Karpas-422 (cell line): ENCODE data around the gene TAS2R19. TPM values are rescaled to one million over a fixed set of nuclear protein-coding genes. Genes with fewer than 3 reads are reported as not detected.
"Not testable (repeated sequence)": the region's sequence is repeated elsewhere in the genome, so short reads cannot be mapped to it uniquely, and the experiment has no call there.

Source experiments
- DNase-seq: peaks from one replicate; pipeline ENCODE4 v3.0.0-alpha.2; 2015
- H2AFZ ChIP-seq: fragments of 200-600 bp; sonication (generic); 2 replicates; pipeline ENCODE4 v1.6.1; 2014; ENCODE audit warnings: antibody characterized with exemption, low read length, mixed read lengths
- H3K27ac ChIP-seq: fragments of 200-600 bp; sonication (generic); 2 replicates; pipeline ENCODE4 v1.5.1; 2014; ENCODE audit warnings: mild to moderate bottlenecking, low read length, moderate library complexity
- H3K27me3 ChIP-seq: fragments of 200-600 bp; sonication (generic); 2 replicates; pipeline ENCODE4 v1.6.1; 2014; ENCODE audit warnings: low read length, mixed read lengths
- H3K36me3 ChIP-seq: fragments of 200-600 bp; sonication (generic); 2 replicates; pipeline ENCODE4 v1.6.1; 2014; ENCODE audit warnings: low read length, mixed read lengths; ENCODE audit not compliant: insufficient read depth
- H3K4me1 ChIP-seq: fragments of 200-600 bp; sonication (generic); 2 replicates; pipeline ENCODE4 v1.6.1; 2014; ENCODE audit warnings: mild to moderate bottlenecking, low read length, mixed read lengths
- H3K4me2 ChIP-seq: fragments of 200-600 bp; sonication (generic); 2 replicates; pipeline ENCODE4 v1.6.1; 2014; ENCODE audit warnings: low read length, low read depth, mild to moderate bottlenecking; ENCODE audit not compliant: poor library complexity, severe bottlenecking
- H3K4me3 ChIP-seq: fragments of 200-600 bp; sonication (generic); 2 replicates; pipeline ENCODE4 v1.5.1; 2014; ENCODE audit warnings: mild to moderate bottlenecking, antibody characterized with exemption, low read length, mixed read lengths
- H3K79me2 ChIP-seq: fragments of 200-600 bp; sonication (generic); 2 replicates; pipeline ENCODE4 v1.6.1; 2014; ENCODE audit warnings: mild to moderate bottlenecking, low read length, mixed read lengths
- H3K9ac ChIP-seq: fragments of 200-600 bp; sonication (generic); 2 replicates; pipeline ENCODE4 v1.6.0; 2014; ENCODE audit warnings: low read length
- H3K9me2 ChIP-seq: fragments of 200-600 bp; sonication (generic), shearing (Covaris generic); replicated peaks from 2 replicates; pipeline ENCODE4 v1.6.0; 2014; ENCODE audit warnings: mild to moderate bottlenecking, low read length, moderate library complexity; ENCODE audit not compliant: insufficient read depth
- H3K9me3 ChIP-seq: fragments of 300-700, 200-600 bp; sonication (generic); 2 replicates; pipeline ENCODE4 v1.6.1; 2014; ENCODE audit warnings: low read length, mixed read lengths
- H4K20me1 ChIP-seq: fragments of 200-600 bp; sonication (generic); 2 replicates; pipeline ENCODE4 v1.6.1; 2014; ENCODE audit warnings: mild to moderate bottlenecking, antibody characterized with exemption, low read length, low read depth; ENCODE audit not compliant: insufficient read depth
- total RNA-seq: library from RNA; depleted of rRNA; stranded (reverse); fragments of >200 nt; shearing (Covaris generic); gene quantifications from 2 replicates; pipeline ENCODE4 v1.2.3, GENCODE V29; 2014; ENCODE audit warnings: low replicate concordance; rRNA removed

The TAS2R19 gene, protein sequence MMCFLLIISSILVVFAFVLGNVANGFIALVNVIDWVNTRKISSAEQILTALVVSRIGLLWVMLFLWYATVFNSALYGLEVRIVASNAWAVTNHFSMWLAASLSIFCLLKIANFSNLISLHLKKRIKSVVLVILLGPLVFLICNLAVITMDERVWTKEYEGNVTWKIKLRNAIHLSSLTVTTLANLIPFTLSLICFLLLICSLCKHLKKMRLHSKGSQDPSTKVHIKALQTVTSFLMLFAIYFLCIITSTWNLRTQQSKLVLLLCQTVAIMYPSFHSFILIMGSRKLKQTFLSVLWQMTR
- total RNA-seq = 3.5 and 16.4 TPM in 2 replicates

DNA sequence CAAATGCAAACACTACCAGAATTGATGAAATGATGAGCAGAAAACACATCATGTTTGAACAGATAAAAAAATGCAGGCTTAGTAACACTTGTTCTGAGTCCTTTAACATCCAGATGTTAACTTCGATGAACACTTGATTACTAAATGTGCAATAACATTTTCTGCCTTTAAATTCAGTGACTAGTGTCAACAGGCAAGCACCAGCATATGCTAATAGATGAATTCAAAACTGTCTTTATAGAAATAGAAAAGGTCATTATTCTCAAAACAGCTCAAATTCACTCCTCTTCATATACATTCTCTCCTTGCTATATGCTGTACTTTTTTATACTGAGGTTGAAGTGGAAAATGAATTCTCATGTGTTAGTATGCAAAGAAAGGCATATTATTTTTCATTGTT, at the start of gene TAS2R19:
TAS2R19 (minus strand) TSS at position 101 of the 400 bp plus-strand sequence; CDS start at position 52, 49 bp downstream.
- no peak within 1 kb of the TSS for H3K27ac ChIP-seq
- no peaks in the 10 kb centered on the region; the same call in 1 of the 2 replicates for H3K36me3 ChIP-seq
- H3K4me2 ChIP-seq = no peak within 1 kb of the TSS
- no peak for DNase-seq
- H2AFZ ChIP-seq = no peak within 1 kb of the TSS
- H3K9ac ChIP-seq = no peak within 1 kb of the TSS
- H3K4me1 ChIP-seq = no peaks in the 10 kb centered on the region
- H3K9me2 ChIP-seq = no peaks in the 10 kb centered on the region
- no peaks in the 10 kb centered on the region for H4K20me1 ChIP-seq
- H3K9me3 ChIP-seq = no peaks in the 10 kb centered on the region
- no peaks in the 10 kb centered on the region for H3K27me3 ChIP-seq
- H3K79me2 ChIP-seq = peaks cover 41% of the 10 kb centered on the region
- no peak within 1 kb of the TSS for H3K4me3 ChIP-seq

DNA sequence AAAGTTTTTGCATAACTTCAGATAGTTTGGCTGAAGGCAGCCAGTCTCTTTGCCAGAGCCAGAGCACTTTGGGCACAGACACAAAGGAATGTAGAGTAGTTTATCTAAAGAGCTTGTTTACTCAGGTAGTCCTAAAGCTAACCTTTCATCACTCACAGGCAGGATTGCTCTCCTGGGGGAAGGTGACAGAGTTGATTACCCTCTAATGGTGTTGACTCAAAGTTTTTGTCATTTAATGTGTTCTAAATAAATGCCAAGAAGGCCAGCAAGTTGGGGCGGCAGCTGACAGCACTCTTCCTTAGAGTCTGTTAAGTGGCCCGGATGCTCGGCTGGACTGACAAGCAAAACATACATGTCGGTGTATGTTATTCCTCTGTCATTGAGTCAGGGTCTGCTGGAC, 49.0 kb upstream of the TAS2R19 start:
- Histone ChIP-seq H3K9me2 (no peaks in the 10 kb centered on the region), H3K36me3 (no peaks in the 10 kb centered on the region), H4K20me1 (no peaks in the 10 kb centered on the region), H3K4me2 (no peak overlapping the region), H3K9ac (no peak overlapping the region), H3K4me1 (no peaks in the 10 kb centered on the region), H3K79me2 (peaks cover 49% of the 10 kb centered on the region), H3K9me3 (no peaks in the 10 kb centered on the region), H3K4me3 (no peak overlapping the region), H3K27ac (no peak overlapping the region), H3K27me3 (no peaks in the 10 kb centered on the region), H2AFZ (no peak overlapping the region)
- no peak for DNase-seq

DNA sequence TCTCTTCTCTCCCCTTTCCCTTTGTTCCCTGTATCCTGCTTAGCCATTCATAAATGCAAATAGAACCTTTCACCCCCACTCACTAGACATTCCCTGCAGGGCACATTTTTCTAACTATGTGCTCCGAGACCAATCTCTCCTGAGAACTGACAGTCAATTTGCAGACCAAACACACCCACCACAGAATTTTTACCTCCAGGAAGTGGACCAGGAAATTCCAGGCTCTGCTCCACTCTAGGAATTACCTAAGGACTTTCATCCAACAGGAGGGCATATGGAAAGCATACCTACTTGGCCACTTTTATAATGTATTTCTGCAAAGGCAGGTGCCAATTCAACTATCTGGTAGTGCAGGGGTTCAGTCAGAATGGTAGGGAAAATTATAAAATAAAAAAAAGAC, 48.6 kb upstream of the TAS2R19 start:
- H3K79me2 ChIP-seq = peaks cover 51% of the 10 kb centered on the region
- H3K36me3 ChIP-seq = no peaks in the 10 kb centered on the region
- no peak overlapping the region for H3K4me2 ChIP-seq
- no peak overlapping the region for H3K9ac ChIP-seq
- H3K4me1 ChIP-seq = no peaks in the 10 kb centered on the region
- H3K9me3 ChIP-seq = no peaks in the 10 kb centered on the region
- no peak overlapping the region for H3K27ac ChIP-seq
- H3K4me3 ChIP-seq = no peak overlapping the region
- no peaks in the 10 kb centered on the region for H3K27me3 ChIP-seq
- no peak for DNase-seq
- no peak overlapping the region for H2AFZ ChIP-seq
- H4K20me1 ChIP-seq = no peaks in the 10 kb centered on the region
- H3K9me2 ChIP-seq = no peaks in the 10 kb centered on the region

DNA sequence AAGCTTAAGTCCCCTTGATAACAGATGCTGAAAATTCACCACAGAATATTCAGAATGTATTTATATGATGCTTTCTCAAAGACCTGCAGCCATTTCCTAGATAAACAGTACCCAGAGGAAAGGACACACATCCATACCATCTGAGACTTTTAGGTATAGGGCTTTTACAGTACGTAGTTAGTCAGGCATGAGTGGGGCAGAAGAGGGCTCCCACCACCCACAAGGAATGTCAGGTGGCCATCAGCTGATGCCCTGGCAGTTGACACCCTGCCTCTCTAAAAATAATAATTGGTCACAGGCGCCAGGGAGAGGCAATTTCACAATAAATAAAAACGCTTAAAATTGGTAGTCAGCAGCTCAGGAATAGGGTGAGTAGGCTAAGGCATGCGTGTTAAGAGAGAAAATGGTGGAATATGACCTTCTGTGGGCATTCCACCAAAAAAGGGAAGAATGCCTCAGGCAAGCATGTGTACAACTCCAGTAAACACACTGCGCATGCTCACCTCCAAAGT, 47.5 kb upstream of the TAS2R19 start:
- Histone ChIP-seq H3K79me2 (peaks cover 55% of the 10 kb centered on the region), H3K9me3 (no peaks in the 10 kb centered on the region), H3K4me2 (no peak overlapping the region), H3K9ac (no peak overlapping the region), H3K27ac (no peak overlapping the region), H3K36me3 (no peaks in the 10 kb centered on the region), H3K4me1 (no peaks in the 10 kb centered on the region), H3K9me2 (no peaks in the 10 kb centered on the region), H3K27me3 (no peaks in the 10 kb centered on the region), H3K4me3 (no peak overlapping the region), H2AFZ (no peak overlapping the region), H4K20me1 (no peaks in the 10 kb centered on the region)
- no peak for DNase-seq

DNA sequence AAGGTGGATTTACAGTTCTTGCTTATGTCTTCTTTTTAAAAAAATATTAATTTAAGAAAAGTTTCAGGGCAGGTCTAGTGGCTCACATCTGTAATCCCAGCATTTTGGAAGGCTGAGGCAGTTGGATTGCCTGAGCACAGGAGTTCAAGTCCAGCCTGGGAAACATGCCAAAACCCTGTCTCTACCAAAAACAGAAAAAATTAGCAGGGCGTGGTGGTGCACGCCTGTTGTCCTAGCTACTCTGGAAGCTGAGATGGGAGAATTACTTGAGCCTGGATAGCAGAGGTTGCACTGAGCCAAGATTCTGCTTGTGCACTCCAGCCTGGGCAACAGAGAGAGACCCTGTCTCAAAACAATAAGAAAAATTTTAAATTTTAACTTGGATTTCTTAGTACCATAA, 45.1 kb upstream of the TAS2R19 start:
- Histone ChIP-seq H3K79me2 (peaks cover 66% of the 10 kb centered on the region), H2AFZ (no peak overlapping the region), H3K4me2 (no peak overlapping the region), H3K9me2 (no peaks in the 10 kb centered on the region), H3K9ac (no peak overlapping the region), H3K27me3 (no peaks in the 10 kb centered on the region), H3K4me3 (no peak overlapping the region), H3K36me3 (no peaks in the 10 kb centered on the region), H4K20me1 (no peaks in the 10 kb centered on the region), H3K4me1 (no peaks in the 10 kb centered on the region), H3K27ac (no peak overlapping the region), H3K9me3 (no peaks in the 10 kb centered on the region)
- DNase-seq = no peak

DNA sequence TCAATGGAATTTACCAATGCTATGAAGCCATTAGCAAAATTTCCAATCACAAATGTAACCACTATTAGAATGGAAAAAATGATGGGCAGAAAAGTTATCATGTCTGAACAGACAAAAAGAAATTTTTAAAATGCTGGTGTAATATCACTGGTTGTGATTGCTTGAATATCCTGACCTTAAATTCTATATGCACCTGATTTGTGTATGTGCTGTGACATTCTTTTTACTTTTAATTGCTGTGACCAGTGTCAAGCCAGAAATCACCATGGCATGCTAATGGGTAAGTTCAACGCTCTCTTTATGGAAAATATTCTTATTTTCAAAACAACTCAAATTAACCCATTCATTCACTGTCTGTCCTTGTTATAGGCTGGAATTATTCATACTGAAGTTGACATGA, 39.8 kb upstream of the TAS2R19 start, which contains the start of gene TAS2R46:
TAS2R46 (minus strand) TSS at position 101 of the 400 bp plus-strand sequence; CDS start at position 101, 0 bp downstream.
- H3K9ac ChIP-seq, H3K4me1 ChIP-seq, H3K4me3 ChIP-seq, H3K9me2 ChIP-seq, H3K27ac ChIP-seq, H4K20me1 ChIP-seq, H3K36me3 ChIP-seq, H3K9me3 ChIP-seq, H3K27me3 ChIP-seq, H3K4me2 ChIP-seq, H2AFZ ChIP-seq, DNase-seq: not testable (repeated sequence)
- H3K79me2 ChIP-seq = peaks cover 67% of the 10 kb centered on the region

DNA sequence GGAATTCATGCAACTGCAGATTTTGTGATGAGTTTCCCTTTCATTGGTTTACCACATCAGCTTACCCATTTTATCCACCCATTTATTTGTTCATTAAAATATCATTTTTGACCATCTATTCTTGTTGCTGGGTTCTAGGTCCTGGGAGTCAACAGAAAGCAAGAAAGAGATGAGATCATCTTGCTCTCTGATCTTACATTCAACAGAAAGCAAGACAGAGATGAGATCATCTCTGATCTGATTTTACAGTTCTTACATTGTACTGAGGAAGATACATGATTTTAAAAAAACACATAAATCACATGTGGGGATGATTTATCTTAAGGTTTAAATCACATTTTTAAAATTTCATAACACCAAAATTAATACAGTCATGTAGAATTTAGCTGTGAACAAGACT, 37.4 kb upstream of the TAS2R19 start:
- no peak overlapping the region for H2AFZ ChIP-seq
- DNase-seq = no peak
- H3K27me3 ChIP-seq = no peaks in the 10 kb centered on the region
- H3K79me2 ChIP-seq = peaks cover 79% of the 10 kb centered on the region
- H3K4me1 ChIP-seq = no peaks in the 10 kb centered on the region
- H4K20me1 ChIP-seq = no peaks in the 10 kb centered on the region
- H3K4me2 ChIP-seq = no peak overlapping the region
- no peaks in the 10 kb centered on the region for H3K36me3 ChIP-seq
- H3K4me3 ChIP-seq = no peak overlapping the region
- no peak overlapping the region for H3K27ac ChIP-seq
- H3K9me3 ChIP-seq = peaks cover 8% of the 10 kb centered on the region; the same call in 1 of the 2 replicates
- no peaks in the 10 kb centered on the region for H3K9me2 ChIP-seq
- no peak overlapping the region for H3K9ac ChIP-seq

DNA sequence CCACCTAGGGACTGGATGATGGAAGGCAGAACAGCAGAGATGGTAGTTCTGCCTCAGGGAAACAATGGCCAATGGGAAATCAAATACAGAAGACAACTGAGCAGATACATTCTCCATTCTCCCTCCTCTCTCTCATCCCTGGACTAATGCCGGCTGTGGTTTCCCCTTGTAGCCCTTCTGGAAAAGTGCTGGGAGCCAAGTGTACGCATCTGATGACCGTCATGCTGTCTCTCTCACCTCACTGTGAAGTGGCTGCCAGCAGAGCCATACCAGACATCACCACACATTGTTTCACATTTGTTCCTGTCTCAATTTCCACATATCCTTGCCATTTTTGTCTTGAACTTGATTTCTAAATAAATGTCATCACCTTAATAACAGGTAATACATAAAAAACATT, 36.6 kb upstream of the TAS2R19 start:
- Histone ChIP-seq H3K27ac (no peak overlapping the region), H3K4me1 (no peaks in the 10 kb centered on the region), H3K9ac (no peak overlapping the region), H3K9me2 (no peaks in the 10 kb centered on the region), H4K20me1 (no peaks in the 10 kb centered on the region), H3K4me3 (no peak overlapping the region), H3K4me2 (no peak overlapping the region), H3K79me2 (peaks cover 75% of the 10 kb centered on the region), H3K9me3 (peaks cover 8% of the 10 kb centered on the region; the same call in 1 of the 2 replicates), H2AFZ (no peak overlapping the region), H3K27me3 (no peaks in the 10 kb centered on the region), H3K36me3 (no peaks in the 10 kb centered on the region)
- DNase-seq = no peak
